GM21515 (cell line): Measurements from ENCODE around the gene SLC4A1.
A peak's percentile ranks its signal among the peaks of the same experiment; 100 is the strongest.

Experiments used
- ATAC-seq: cut with Tn5 transposase; IDR thresholded peaks from one replicate; pipeline ENCODE4 v1.9.1; 2021; ENCODE audit not compliant: unreplicated experiment

The SLC4A1 gene

DNA sequence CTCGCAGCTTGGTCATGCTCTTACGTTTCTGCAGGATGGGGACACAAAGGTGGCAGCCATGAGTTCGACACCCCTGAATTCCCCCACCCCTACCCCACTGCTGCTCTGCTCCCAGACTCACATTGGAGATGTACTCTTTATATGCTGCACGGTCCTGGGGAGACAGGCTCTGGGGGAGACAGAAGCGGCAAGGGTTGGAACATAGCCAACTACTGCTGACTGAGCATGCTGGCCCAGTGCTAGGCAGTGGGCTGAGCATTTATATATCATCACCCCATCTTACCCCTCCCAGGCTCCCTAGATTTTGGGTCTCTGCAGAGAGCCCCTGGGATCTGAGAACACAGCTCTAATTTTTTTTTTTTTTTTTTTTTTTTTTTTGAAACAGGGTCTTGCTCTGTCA is 60.2 kb downstream of the SLC4A1 start:
- ATAC-seq = no peak

DNA sequence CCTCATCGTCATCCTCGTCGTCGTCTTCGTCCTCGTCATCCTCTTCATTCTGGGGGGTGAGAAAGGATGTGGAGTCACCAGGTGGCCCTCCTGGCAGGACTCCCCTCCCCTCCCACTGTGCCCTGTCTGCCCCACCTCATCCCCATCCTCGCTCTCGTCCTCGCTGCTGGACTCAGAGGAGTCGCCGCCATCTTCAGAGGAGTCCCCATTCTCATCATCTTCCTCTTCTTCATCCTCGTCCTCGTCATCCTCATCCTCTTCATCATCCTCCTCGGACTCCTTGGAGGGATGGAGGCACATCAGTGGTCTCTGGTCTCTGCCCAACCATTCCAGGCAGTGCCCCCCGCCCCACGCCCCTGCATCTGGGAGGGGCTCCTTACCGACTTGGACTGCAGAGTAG is 60.6 kb downstream of the SLC4A1 start:
- no peak for ATAC-seq

DNA sequence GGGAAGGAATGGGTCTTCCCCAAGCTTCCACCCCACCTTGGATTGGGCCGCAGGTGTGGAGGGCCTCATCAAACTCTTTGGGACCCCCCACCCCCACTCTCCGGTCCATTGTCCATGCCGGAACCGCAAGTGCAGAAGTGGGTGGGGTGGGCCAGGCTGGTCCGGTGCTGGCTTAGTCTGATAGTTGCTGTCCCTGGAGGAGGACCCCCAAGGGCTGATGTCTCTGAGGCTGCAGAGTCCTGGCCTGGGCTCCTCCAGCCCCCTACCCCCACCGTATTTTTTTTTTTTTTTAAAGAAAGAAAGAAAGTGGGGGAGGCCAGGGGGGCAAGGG is 61.1 kb downstream of the SLC4A1 start:
- ATAC-seq = no peak

DNA sequence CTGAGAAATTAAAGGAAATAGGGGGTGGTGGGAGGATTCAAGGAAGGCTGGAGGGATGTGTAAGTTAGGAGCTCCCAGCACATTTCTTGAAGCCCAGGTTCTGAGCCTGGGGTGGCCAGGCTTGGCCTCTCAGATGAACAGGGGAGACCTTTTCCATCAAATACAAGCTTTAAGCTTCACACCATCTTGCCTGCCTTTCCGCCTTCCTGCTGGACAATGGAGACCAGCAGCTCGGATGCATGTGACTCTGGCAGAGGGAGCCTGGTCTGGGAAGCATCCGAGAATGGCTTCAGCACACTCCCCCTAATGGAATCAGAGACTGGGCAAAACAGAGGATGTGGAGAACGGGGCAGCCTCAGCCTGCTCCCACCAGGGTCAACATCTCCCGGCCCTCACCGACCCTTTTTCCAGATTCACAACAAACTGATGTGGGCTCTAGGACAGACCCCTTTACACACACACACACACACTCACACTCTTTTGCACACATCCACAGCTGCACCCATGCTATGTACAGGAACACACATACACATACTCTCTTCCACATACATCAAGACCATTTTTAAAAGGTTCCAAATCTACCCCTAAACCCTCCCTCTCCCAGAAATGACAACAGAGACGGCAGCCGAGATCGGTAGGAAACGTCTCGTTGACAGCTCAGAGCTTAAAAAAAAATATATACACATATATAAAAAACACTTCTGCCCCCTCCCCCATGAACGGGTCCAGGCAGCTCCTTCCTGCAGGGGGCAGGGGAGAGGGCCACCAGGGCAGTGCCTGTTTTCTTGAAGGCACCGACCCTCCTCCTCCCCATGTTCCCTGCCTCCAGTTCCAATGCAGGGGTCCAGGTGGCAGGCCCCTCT is 61.7 kb downstream of the SLC4A1 start:
- no peak for ATAC-seq

DNA sequence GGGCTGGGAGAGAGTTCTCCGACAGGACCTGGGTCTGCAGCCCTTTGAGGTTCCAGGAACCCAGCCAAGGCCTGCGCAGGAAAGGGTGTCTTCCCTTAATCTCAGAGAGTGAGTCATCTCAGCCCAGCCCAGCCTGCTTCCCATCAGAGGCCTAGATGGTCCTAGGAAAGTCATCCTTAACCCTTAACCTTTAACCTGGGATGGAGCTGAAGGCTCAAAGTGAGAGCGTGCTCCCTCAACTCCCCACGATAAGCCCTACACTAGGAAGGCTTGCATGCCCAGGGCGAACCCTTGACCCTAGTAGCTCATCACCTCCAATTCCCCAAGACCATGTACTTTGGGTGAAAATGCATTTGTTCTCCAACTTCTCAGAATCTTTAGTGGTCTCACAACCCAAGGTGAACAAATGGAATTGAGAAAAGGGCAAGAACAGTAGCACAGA is 63.5 kb downstream of the SLC4A1 start:
- no peak for ATAC-seq

DNA sequence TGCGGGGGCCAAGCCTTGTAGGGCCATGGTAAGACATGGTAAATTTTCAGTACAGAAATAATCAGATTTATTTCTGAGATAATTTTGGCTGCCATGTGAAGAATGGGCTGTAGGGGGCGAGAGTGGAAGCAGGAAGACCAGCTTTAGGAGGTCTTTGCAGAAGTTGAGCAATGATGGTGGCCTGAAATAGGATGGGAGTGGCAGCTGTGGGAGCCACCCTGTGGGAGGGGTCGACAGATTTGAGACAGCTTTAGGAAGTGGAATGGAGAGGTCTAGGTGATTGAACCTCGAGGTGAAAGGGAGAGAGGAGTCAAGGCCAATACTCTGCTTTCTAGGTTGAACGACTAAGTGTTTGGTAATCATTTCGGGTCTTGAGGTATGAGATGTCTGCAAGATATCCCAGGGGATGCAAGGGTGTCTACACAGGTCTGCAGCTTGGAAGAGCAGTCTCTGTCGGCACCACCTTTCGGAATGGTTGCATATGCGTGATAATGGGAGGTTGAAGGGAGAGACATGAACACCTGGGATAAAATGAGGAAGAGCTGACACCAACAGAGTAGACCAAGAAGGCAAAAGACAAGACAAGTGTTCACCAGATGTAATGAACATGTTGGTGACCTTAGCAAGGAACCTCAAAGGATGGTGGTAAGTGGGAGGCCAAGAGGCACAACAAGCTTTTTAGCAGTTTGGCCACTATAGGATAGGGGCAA is 64.0 kb downstream of the SLC4A1 start:
- ATAC-seq = no peak

DNA sequence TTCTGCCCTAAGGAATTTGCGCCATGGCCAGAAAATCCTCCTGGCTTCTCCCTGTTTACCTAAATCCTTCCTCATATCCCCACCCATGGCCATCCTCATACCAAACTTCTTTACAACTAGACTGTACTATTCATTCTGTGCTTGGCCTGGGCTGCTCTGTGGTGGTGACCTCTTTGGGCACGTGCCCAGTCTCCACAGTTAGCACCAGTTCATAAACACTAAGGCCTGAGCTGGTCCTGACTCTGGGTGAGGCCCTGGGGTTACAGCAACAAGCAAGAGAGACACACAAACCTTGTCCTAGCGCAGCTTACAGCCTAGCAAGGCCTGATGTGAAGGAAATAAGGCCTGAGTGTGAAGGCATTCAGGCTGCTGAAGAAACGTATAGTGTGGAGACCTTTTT is 65.2 kb downstream of the SLC4A1 start:
- no peak for ATAC-seq

DNA sequence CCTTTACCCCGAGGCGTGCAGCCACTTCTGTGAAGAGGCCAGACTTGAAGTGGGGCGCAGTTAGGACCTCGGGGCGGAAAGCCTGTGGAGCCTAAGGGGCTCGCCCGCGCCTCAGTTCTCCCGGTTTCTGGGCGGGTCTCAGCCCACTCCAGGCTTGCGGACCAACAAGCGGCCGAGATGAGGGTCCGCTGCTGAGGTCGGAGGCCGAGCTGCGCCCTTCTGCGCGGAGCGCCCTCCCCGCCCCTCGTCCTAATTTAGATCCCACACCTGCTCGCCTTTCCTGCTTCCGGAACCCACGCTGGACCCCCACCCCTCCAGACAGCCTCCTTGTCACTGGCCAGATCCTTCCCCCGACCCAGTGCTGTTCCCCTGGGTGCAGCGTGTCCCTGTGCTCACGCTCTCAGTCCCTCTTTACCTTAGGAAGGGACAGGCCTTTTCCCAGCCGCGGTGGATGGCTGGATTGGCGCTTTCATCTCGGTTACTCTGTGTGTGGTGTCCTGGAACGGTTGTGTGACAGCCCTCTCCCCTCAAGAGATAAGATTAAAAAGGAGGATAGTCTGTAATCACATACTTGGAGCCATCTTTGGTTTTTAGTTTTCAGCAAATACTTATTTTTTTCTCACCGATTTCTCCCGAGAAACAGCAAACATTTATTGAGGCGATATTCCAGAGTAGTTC is 67.3 kb downstream of the SLC4A1 start:
- no peak for ATAC-seq

DNA sequence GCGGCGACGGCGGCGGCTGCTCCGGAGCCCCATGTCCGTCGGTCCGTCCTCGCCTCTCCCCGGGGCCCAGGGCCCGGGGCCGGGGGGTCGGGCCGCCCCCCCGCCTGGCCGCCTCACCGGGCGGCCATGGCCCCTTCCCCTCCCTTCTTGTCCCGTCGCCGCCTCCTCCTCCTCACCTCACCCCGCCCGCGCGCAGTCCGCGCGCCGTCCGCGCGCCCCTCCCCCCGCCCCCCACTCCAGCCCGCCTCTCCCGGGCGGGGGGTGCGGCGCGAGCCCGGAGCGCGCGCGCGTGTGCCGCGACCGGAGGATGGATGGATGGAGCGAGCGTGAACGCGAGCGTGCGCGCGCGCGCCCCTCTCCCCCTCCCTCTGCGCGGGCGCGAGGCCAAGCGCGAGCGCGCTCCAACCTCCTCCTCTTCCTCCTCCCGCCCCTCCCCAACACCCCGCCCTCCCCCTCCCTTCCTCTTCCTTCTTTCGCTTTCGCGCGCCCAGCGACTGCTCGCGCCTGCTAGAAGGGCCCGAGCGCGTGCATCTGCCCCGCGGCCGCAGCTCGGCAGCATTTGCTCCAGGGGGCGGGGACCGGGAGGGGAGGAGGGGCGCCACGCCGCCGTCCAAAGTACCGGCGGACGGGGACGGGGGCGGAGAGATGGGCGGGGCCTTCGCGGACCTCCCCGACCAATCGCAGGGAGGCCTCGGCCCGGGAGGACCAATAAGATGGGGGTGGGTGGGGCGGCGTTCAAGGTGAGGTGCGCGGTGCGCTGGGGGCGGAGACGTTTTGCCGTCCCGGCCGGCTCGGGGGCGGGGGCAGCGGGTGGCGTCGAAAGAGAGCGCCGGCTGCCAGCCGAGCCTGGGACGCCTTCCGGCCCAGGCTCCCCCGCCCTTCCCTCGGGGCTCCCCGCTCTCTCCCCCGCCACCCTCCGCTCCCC is 68.1 kb downstream of the SLC4A1 start, which contains the start of gene ATXN7L3:
TSS of gene ATXN7L3 (minus strand) at position 332 of the 925 bp plus-strand sequence. CDS start 1,814 bp downstream, outside the sequence.
- peak; percentile 58 for ATAC-seq

DNA sequence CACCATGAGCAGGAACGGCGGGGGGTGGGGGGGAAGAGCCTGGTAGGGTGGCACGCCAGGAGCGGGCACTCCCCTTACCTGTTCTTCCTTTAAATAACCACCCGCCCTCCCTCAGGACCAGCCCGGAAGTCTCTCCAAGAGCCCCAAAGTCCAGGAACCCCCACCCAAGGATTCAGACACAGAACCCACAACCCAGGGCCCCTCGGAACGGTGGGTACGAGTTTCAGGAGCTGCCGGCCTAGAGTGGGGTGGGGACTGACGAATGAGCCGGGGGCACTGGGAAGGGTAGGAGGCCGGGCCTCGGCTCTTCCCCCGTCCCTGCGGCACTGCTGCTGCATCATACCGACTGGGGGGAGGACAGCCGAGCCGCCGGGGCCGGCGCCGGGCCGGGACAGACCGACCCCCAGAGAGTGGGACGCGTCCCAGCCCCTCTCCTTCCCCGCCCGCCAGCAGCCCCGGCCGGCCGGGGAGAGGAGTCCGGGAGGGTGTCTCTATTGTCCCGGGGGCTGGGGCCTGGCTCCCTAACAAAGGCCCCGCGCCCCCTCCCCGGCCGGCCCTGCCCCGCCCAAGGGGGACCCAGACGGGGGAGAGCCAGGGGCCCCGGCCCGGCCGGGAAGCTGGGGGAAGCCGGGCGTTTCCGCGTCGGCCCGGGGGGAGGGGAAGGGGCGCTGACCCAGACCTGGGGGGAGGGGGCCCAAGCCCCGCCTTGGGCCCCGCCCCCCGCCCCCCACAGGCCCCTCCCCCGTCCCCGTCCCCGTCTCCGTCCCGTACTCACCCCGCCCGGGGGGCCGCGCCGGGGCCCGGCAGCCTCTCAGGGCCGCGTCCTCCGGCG is 69.0 kb downstream of the SLC4A1 start:
- peak; percentile 15 for ATAC-seq
